Measurements from ENCODE around the gene USB1. TPM values are rescaled to one million over a fixed set of nuclear protein-coding genes. Genes with fewer than 3 reads are reported as not detected.

The USB1 gene
- total RNA-seq, 3 donors from 2014 or later, result 14.5 to 37.0 (median 26.4) TPM

GRCh38 chr16:57969451-57970123 lies 31.6 kb upstream of the USB1 start:
- intact Hi-C loops (cut with DNase I; ENCODE audit: low total_unique reads), result no loop called here

GRCh38 chr16:57970319-57970718 lies 30.9 kb upstream of the USB1 start:
- intact Hi-C loops (cut with DNase I; ENCODE audit: low total_unique reads), result no loop called here
- no peak for DNase-seq (ENCODE audit: low spot score in 2 of 2)
- no peak overlapping the region for H3K4me3 ChIP-seq
- H3K4me1 ChIP-seq, result no peaks in the 10 kb centered on the region
- TF ChIP-seq POLR2AphosphoS5 (IDR thresholded peaks at IDR 0.05) (no peak), POLR2A (IDR thresholded peaks at IDR 0.05) (no peak), CTCF (IDR thresholded peaks at IDR 0.05) (no peak)
- H3K9me3 ChIP-seq, result no peaks in the 10 kb centered on the region
- H3K27me3 ChIP-seq, result no peaks in the 10 kb centered on the region
- no peak overlapping the region for H3K27ac ChIP-seq
- no peaks in the 10 kb centered on the region for H3K36me3 ChIP-seq

More at GRCh38 chr16:57969451-57970123, 31.6 kb upstream of the USB1 start:
- no peak for TF ChIP-seq POLR2A (IDR thresholded peaks at IDR 0.05)
- no peaks in the 10 kb centered on the region for H3K36me3 ChIP-seq
- no peak for DNase-seq (ENCODE audit: low spot score in 2 of 2)
- H3K9me3 ChIP-seq, result no peaks in the 10 kb centered on the region
- H3K27me3 ChIP-seq, result no peaks in the 10 kb centered on the region
- H3K4me1 ChIP-seq, result no peaks in the 10 kb centered on the region
- no peak overlapping the region for H3K4me3 ChIP-seq
- no peak overlapping the region for H3K27ac ChIP-seq

DNA sequence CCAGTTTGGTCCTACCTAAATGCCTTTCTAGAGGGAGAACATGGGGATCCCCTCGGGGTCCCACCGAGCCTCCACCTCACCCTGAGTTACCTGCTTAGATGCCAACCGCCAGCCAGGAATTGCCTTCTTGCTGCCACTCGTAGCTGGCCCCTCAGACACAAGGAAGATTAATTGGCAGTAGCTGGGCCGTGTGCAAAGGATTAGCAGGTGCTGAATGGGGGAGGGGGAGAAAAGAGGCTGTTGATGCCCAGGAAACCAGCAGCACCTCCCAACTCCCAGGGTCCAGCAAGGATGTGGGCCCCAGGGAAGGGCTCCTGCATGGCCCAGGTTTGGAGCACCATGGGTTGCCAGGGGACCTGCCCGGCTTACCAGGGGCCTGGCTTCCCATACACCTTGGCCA lies 30.2 kb upstream of the USB1 start, which contains the start of gene CNGB1:
TSS of gene CNGB1 (minus strand) at position 159 of the 400 bp plus-strand sequence. CDS start 3,842 bp downstream, outside the sequence.
- no peak for TF ChIP-seq POLR2A (IDR thresholded peaks at IDR 0.05)
- no peak for TF ChIP-seq POLR2AphosphoS5 (IDR thresholded peaks at IDR 0.05)
- TF ChIP-seq CTCF (IDR thresholded peaks at IDR 0.05), result no peak
- intact Hi-C loops (cut with DNase I; ENCODE audit: low total_unique reads), result no loop called here
- no peaks in the 10 kb centered on the region for H3K9me3 ChIP-seq
- H3K27ac ChIP-seq, result no peak within 1 kb of the TSS
- no peaks in the 10 kb centered on the region for H3K36me3 ChIP-seq
- DNase-seq (ENCODE audit: low spot score in 2 of 2), result no peak
- no peak within 1 kb of the TSS for H3K4me3 ChIP-seq
- peaks cover 0 to 3% of the 10 kb centered on the region in 2 donors for H3K4me1 ChIP-seq
- H3K27me3 ChIP-seq, result no peaks in the 10 kb centered on the region

GRCh38 chr16:57971848-57972247 lies 29.4 kb upstream of the USB1 start:
- H3K9me3 ChIP-seq, result no peaks in the 10 kb centered on the region
- H3K27me3 ChIP-seq, result no peaks in the 10 kb centered on the region
- no peak overlapping the region for H3K27ac ChIP-seq
- intact Hi-C loops (cut with DNase I; ENCODE audit: low total_unique reads), result no loop called here
- no peak for DNase-seq (ENCODE audit: low spot score in 2 of 2)
- H3K4me1 ChIP-seq, result peaks cover 0 to 4% of the 10 kb centered on the region in 2 donors
- no peak for TF ChIP-seq CTCF (IDR thresholded peaks at IDR 0.05)
- TF ChIP-seq POLR2A (IDR thresholded peaks at IDR 0.05), result no peak
- TF ChIP-seq POLR2AphosphoS5 (IDR thresholded peaks at IDR 0.05), result no peak
- H3K4me3 ChIP-seq, result no peak overlapping the region
- no peaks in the 10 kb centered on the region for H3K36me3 ChIP-seq

GRCh38 chr16:57972306-57972705 lies 28.9 kb upstream of the USB1 start:
- no peak overlapping the region for H3K4me3 ChIP-seq
- no peaks in the 10 kb centered on the region for H3K36me3 ChIP-seq
- no peak overlapping the region for H3K27ac ChIP-seq
- H3K4me1 ChIP-seq, result peaks cover 0 to 4% of the 10 kb centered on the region in 2 donors
- no peaks in the 10 kb centered on the region for H3K27me3 ChIP-seq
- no peak for DNase-seq (ENCODE audit: low spot score in 2 of 2)
- TF ChIP-seq POLR2A (IDR thresholded peaks at IDR 0.05) (no peak), POLR2AphosphoS5 (IDR thresholded peaks at IDR 0.05) (no peak), CTCF (IDR thresholded peaks at IDR 0.05) (no peak)
- H3K9me3 ChIP-seq, result no peaks in the 10 kb centered on the region
- intact Hi-C loops (cut with DNase I; ENCODE audit: low total_unique reads), result no loop called here

Measured in breast epithelium (tissue), 4 donors.